WERI-Rb-1 (cell line): Measurements from ENCODE around the gene JPH3.

ENCODE experiments used
- DNase-seq: peaks from one replicate; pipeline ENCODE4 v3.0.0-alpha.2; 2020
- H3K27ac ChIP-seq: fragments of 250-450 bp; sonication (Bioruptor Pico); 2 replicates; pipeline ENCODE4 v1.5.1; 2020; ENCODE audit warnings: mild to moderate bottlenecking, moderate library complexity
- H3K27me3 ChIP-seq: fragments of 250-450 bp; sonication (Bioruptor Pico); 2 replicates; pipeline ENCODE4 v1.5.1; 2021; ENCODE audit warnings: mild to moderate bottlenecking, low read depth, moderate library complexity; ENCODE audit not compliant: insufficient read depth, severe bottlenecking
- H3K36me3 ChIP-seq: fragments of 250-450 bp; sonication (Bioruptor Pico); 2 replicates; pipeline ENCODE4 v1.5.1; 2020; ENCODE audit warnings: mild to moderate bottlenecking, moderate library complexity
- H3K4me3 ChIP-seq: 2 replicates; pipeline ENCODE4 v1.5.1; 2011; ENCODE audit warnings: low read depth, mild to moderate bottlenecking, control low read depth, low read length
- H3K9me3 ChIP-seq: fragments of 250-450 bp; sonication (Bioruptor Pico); 2 replicates; pipeline ENCODE4 v1.5.1; 2021; ENCODE audit warnings: mild to moderate bottlenecking, moderate library complexity; ENCODE audit not compliant: severe bottlenecking
- TF ChIP-seq, protein P1 (sequence below): IDR thresholded peaks from 2 replicates; pipeline ENCODE4 v1.5.1; 2011; ENCODE audit warnings: low read depth, mild to moderate bottlenecking, control low read depth, inconsistent platforms, low read length

The JPH3 gene

GRCh38 chr16:87587636-87588035, 14.7 kb upstream of the JPH3 start:
- H3K9me3 ChIP-seq, result no peaks in the 10 kb centered on the region
- no peaks in the 10 kb centered on the region for H3K27me3 ChIP-seq
- DNase-seq, result no peak
- TF ChIP-seq, protein P1, sequence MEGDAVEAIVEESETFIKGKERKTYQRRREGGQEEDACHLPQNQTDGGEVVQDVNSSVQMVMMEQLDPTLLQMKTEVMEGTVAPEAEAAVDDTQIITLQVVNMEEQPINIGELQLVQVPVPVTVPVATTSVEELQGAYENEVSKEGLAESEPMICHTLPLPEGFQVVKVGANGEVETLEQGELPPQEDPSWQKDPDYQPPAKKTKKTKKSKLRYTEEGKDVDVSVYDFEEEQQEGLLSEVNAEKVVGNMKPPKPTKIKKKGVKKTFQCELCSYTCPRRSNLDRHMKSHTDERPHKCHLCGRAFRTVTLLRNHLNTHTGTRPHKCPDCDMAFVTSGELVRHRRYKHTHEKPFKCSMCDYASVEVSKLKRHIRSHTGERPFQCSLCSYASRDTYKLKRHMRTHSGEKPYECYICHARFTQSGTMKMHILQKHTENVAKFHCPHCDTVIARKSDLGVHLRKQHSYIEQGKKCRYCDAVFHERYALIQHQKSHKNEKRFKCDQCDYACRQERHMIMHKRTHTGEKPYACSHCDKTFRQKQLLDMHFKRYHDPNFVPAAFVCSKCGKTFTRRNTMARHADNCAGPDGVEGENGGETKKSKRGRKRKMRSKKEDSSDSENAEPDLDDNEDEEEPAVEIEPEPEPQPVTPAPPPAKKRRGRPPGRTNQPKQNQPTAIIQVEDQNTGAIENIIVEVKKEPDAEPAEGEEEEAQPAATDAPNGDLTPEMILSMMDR, result no peak
- H3K36me3 ChIP-seq, result no peaks in the 10 kb centered on the region
- H3K27ac ChIP-seq, result no peak overlapping the region
- no peak overlapping the region for H3K4me3 ChIP-seq

DNA sequence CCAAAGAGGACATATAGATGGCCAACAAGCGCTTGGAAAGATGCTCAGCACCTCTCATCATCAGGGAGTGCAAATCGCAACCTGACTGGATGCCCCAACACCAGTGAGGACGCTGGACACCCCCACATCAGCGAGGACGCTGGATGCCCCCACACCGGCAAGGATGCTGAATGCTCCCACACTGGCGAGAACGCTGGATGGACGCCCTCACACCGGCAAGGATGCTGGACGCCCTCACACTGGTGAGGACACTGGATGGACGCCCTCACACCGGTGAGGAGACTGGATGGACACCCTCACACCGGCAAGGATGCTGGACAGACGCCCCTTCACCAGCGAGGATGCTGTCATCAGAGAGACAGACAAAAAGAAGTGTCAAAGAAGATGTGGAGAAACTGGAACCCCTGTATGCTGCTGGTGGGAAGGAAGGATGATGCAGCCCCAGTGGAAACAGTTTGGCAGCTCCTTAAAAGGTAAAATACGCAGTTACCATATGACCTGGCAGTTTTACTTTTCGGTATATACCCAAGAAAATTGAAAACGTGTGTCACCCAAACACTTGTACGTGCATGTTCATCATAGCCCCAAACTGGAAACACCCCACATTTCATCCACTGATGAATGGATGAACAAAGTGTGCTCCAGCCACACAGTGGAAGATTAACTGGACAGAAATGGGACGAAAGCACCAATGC, 10.1 kb upstream of the JPH3 start:
- Histone ChIP-seq H3K9me3 (no peaks in the 10 kb centered on the region), H3K36me3 (no peaks in the 10 kb centered on the region), H3K4me3 (no peak overlapping the region), H3K27ac (no peak overlapping the region), H3K27me3 (no peaks in the 10 kb centered on the region)
- DNase-seq, result no peak
- TF ChIP-seq, protein P1, result no peak

DNA sequence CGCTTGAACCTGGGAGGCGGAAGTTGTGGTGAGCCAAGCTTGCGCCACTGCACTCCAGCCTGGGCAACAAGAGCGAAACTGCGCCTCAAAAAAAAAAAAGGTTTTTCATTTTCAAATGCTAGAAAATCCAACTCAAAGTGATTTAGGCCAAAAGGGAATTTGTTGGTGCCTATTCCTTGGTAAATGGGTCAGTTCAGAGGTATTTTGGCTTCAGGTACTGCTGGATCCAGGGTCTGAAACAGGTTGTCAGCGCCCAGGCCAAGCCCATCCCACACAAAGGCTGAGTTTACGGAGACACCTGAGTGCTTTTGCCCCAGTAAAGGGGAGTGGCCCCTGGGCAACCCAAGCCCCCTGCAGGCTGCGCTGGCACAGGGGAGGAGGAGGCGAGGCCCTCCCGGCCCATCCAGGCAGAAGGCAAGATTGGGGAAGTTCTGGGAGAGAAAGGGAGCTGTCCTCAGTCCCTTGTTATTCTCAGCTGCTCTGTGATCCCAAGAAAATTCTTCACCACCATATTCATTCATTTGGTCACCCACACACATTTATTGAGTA, 8.5 kb upstream of the JPH3 start:
- DNase-seq, result no peak
- Histone ChIP-seq H3K9me3 (no peaks in the 10 kb centered on the region), H3K27me3 (no peaks in the 10 kb centered on the region), H3K27ac (no peak overlapping the region), H3K4me3 (no peak overlapping the region), H3K36me3 (no peaks in the 10 kb centered on the region)
- TF ChIP-seq, protein P1, result no peak

DNA sequence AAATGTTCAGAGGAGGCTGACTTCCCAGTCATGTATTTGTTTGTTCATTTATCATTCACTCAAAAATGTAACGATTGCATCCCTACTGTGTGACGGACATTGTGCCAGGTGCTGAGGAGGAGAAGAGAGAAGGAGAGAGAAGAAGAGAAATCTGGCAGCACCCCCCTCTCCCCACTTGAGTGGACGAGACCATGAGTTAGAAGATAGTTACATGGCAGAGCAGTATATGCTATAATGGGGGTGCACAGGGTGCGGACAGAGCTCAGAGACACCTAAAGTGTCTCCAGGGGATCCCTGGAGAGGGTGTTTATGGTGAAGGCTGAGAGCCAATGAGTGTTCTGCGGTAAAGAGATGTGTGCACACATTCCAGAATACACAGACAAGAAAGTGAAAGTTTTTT, 6.6 kb upstream of the JPH3 start:
- Histone ChIP-seq H3K27ac (no peak overlapping the region), H3K4me3 (no peak overlapping the region), H3K27me3 (no peaks in the 10 kb centered on the region), H3K36me3 (no peaks in the 10 kb centered on the region), H3K9me3 (no peaks in the 10 kb centered on the region)
- TF ChIP-seq, protein P1, result no peak
- DNase-seq, result no peak

DNA sequence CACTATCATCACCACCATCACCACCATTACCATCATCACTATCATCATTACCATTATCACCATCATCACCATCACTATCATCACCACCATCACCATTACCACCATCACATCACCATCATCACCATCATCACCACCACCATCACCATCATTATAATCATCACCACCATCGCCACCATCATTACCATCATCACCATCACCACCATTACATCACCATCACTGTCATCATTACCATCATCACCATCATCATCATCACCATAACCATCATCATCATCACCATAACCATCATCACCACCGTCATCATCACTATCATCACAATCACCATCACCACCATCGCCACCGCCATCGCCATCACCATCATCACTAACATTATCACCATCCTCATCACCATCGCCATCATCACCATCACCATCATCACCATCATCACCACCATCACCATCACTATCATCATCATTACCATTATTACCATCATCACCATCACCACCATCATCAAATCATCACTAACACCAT, 4.9 kb upstream of the JPH3 start:
- Histone ChIP-seq H3K27me3 (no peaks in the 10 kb centered on the region), H3K4me3 (no peak overlapping the region), H3K9me3 (no peaks in the 10 kb centered on the region), H3K27ac (no peak overlapping the region), H3K36me3 (no peaks in the 10 kb centered on the region)
- TF ChIP-seq, protein P1, result no peak
- no peak for DNase-seq
